NB4 (cell line): ENCODE measurements around the gene SAPCD2.

Experiments
- CTCF ChIP-seq: IDR thresholded peaks from one replicate; pipeline ENCODE4 v1.5.1; 2012; ENCODE audit warnings: low read depth, low read length
- MYC ChIP-seq: IDR thresholded peaks from 2 replicates; pipeline ENCODE4 v1.6.1; 2011; ENCODE audit warnings: low read depth, low read length
- POLR2A ChIP-seq: IDR thresholded peaks from 2 replicates; pipeline ENCODE4 v1.6.1; 2011; ENCODE audit warnings: mild to moderate bottlenecking; ENCODE audit not compliant: insufficient read length; ENCODE audit errors: extremely low read depth

- TF ChIP-seq CTCF (no peak), POLR2A (no peak), MYC (no peak)
Observed at GRCh38 chr9:137042751-137043727, 27.3 kb downstream of the SAPCD2 start.
